NCI-H1694 (cell line): ENCODE data around the gene LCAT.
"Not testable (repeated sequence)": the region's sequence is repeated elsewhere in the genome, so short reads cannot be mapped to it uniquely, and the experiment has no call there.

Experiments used
- DNase-seq: peaks from one replicate; lab custom pipeline; 2025; lab: John Stamatoyannopoulos, UW

Gene LCAT

DNA sequence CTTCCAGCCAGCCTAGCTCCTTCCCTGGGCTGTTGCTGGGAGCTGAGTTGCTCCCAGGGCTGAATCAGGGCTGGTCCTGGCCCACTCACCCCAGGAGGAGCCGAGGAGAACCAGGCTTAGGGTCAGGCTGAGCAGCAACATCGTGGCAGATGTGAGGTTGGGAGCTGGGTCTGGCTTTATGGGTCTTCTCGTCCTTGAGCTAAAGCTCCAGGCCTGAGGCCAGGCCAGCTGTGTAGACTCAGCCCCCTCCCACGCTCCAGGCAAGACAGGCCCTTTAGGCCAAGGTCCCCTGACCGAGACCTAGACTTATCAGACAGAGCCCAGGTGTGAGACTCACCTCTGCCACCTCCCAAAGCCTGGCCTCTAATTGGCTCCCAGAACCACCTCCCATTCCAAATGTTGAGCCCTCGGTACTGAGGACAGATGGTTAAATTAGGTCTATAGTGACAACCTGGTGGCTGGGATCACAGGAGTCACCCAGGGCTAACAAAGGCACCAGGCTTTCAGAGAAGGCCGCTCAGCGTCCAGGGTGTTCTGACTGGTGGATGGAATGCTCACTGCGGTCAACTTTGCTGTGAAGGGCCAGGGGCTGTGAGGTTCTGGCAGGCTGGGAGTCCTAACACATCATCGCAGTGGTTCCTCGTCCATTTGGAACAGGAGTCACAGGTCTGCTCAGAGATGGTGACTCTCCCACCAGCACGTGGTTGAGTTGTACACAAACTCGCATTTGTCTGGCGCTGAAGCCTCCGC, 12.0 kb downstream of the LCAT start, which contains the start of gene CTRL:
TSS of gene CTRL (minus strand) at position 151 of the 750 bp plus-strand sequence. CDS start at position 141, 10 bp downstream.
- DNase-seq = no peak

DNA sequence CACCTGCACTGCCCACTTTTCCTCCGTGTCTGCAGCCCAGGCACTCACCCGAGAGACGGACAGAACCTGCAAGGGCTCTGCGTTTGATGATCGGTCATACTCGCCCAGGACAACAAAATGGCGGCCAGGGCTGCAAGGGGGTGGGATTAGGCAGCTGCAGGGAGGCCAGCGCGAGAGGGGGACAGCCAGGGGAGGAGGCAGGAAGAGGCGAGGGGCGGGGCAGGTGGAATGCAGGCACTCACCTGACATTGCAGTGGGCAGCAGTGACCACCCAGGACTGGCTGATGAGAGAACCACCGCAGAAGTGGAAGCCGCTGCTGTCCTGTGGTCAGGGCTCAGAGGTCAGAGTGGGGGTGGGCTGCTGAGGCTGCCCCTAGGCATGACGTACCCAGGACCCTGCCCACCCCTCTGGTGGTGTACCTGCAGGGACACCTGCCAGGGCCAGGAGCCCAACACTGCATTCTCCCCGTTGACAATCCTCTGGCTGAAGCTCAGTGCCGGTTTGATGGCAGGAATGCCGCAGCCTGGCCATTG, 13.2 kb downstream of the LCAT start:
- DNase-seq = no peak

GRCh38 chr16:67930191-67930590, 13.7 kb downstream of the LCAT start:
- no peak for DNase-seq

- peak; percentile 34 for DNase-seq
These were observed 15.2 kb downstream of the LCAT start for GRCh38 chr16:67928561-67929364.

DNA sequence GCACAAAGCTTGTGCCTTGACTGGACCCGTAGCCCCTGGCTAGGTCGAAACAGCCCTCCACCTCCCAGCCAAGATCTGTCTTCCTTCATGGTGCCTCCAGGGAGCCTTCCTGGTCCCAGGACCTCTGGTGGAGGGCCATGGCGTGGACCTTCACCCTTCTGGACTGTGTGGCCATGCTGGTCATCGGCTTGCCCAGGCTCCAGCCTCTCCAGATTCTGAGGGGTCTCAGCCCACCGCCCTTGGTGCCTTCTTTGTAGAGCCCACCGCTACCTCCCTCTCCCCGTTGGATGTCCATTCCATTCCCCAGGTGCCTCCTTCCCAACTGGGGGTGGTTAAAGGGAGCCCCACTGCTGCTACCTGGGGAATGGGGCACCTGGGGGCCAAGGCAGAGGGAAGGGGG, 15.8 kb downstream of the LCAT start:
- no peak for DNase-seq

- DNase-seq = no peak
These were observed 16.6 kb downstream of the LCAT start for GRCh38 chr16:67927131-67927941.

GRCh38 chr16:67926181-67926750, 17.7 kb downstream of the LCAT start:
- DNase-seq = peak; percentile 51

- DNase-seq = no peak
These were observed 19.6 kb downstream of the LCAT start for GRCh38 chr16:67924140-67924906.

DNA sequence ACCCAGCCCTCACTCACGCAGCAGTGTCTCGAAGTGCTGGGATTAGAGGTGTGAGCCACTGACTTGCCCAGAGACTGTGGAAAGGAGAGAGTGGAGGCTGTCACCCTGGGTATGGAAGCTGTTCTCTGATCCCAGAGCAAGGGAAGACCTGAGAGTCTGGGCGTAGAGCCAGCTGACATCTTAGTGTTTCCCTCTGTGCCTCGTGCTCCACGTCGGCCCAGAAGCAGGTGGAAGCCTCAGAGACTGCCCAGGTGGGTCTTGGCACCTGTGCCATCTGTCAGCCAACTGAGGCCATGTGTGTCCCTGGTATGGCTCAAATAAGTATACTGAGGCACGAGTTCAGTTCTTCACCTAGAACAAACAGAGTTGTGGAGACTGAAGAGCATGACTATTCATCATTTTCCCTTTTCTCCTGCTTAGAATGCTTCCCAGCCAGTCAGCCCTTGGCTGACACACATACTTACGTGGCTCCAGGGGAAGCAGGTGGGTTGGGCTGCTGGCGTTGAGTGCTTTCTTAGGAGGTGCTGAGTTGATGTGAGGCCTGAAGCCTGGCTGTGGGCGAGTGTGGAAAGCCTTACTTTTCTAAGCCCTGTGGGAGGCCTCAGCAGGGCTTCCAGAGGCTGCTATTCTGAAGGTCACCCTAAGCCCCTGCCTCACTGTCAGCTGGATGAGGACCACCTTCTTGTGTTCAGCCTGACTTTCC, 20.4 kb downstream of the LCAT start:
- no peak for DNase-seq

DNA sequence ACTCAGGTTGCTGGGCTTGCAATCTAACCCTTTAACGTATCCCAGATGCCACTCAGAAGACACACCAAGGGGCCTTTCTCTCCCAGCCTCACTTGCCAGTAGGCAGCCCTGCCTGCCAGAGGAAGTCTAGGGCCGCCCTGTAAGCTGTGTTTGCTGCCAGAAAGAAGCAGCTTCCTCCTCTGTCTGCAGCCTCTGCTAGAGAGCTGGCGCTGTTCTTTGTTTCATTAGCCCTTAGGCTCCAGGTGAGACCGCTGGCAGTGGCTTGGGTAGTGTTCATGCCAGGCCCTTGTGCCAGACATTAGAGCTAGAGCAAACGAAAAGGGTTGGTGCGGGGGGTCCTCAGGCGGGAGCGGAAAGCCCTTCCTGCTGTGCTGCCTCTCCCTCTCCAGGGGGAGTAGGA, 21.2 kb downstream of the LCAT start:
- DNase-seq = no peak

DNA sequence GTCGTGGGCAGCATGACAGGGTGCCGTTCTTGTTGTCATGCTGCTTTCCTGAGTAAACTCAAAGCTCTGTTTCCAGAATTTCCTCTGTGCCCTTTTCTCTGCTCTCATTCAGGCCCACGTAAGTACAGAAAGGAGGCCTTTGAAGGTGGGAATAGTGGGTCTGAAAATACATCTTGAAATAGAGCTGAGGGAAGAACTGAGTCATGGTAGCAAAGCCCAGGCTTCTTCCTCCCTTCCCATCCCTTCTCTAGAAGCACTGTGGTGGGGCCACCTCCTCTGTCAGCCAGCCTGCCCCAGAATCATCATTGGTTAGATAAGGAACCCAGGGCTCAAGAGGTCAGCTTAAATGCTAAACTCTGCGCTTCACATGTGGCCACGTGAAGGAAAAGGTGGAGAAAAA, 21.7 kb downstream of the LCAT start:
- no peak for DNase-seq

- DNase-seq = no peak
These were observed 24.2 kb downstream of the LCAT start for GRCh38 chr16:67919622-67920221.

- DNase-seq = no peak
These were observed 26.1 kb downstream of the LCAT start for GRCh38 chr16:67917852-67918236.

DNA sequence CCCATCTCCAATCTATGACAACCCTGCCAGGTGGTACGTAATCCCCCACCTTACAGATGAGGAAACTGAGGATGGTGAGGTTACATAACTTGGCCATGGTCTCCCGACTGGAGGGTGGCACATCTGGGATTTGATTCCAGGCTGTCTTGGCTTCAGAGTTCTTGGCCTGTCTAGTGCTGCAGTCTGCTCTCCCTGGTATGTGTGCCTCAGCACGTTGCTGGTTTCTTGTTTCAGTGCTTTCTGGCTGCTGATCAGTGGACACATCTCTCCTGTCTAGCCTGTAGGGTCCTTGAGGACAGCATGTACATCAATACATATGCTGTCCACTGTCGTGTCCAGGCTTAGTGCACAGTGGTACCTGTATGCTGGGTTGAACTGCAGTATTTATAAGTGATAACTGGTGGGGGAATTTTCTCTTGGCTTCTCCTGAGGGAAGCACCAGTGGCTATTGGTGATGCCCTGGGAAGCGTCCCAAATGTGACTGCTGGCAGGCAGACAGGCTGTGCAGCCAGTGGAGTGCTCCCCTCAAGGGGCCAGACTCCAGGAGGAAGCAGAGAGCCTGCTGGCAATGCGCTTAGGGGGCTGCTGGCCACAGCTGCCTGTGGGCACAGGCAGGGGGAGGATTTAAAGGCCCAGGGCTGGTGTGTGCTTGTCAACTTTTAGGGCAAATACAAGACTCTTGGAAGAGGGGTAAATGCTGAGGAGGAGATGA, 26.6 kb downstream of the LCAT start:
- DNase-seq = no peak

- no peak for DNase-seq
These were observed 27.8 kb downstream of the LCAT start for GRCh38 chr16:67915831-67916723.

DNA sequence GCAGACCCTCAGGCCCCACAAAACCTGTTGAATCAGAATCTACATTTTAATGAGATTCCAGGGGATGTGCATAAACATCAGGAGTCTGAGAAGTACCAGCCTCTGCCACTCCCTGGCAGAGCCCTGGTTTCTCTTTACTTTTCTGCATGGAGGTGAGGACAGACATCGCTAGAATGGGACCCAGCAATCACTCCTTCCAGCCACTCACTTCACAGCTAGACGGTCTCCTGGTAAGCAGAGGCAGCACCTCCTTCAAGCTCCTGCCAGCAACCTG, 28.5 kb downstream of the LCAT start:
- not testable (repeated sequence) for DNase-seq

DNA sequence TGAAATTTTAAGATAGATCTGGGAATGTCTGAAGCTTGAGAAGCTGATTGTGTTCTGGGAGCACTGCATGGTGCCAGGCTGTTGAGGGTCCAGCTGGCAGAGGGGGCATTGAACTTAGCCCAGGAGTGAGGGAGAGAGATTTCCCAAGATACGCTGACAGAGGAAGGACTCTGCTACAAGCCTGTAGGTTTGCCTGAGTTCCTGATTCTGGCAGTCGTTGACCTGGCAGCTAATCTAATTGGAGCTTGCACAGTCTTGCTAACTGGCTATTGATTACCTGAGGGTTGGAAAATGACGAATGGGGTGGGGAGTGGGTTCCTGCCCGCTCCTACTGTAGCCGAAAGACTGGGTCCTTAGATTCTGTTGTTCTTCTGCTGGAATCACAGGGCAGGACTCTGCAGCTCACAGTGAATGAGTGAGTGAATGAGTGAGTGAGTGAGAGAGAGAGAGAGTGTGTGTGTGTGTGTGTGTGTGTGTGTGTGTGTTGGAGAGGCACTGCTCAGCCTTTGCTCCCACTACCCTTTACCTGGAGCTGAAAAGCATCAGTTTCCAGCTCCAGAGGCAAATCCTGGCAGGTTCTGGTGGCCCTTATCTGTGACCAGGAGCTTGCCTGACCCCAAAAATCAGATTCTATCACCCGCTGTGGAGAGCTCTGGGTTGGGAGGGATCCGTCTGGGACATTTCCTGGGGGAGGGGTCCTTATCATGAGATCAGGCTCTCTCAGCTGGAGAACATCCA, 29.0 kb downstream of the LCAT start:
- no peak for DNase-seq

DNA sequence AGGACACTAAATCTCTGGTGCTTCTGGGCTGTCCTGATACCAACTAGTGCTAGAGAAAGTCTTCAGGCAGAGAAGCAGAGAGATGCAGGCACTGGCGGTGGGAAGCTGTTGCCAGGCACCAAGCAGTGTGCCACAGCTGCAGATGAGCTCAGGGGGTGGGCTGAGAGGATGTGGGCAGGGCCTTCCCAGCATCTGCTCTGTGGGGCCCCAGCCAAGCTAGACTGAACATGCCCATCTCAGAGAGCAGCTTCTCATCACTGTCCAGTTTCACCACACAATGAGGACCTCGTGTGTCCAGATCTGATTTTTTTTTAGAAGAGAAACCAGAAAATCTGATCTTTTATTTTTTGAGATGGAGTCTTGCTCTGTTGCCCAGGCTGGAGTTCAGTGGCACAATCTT, 33.8 kb downstream of the LCAT start:
- peak; percentile 41 for DNase-seq
